GM21360 (cell line): ENCODE results near the gene METTL18.

Source experiments
- ATAC-seq: cut with Tn5 transposase; IDR thresholded peaks from one replicate; pipeline ENCODE4 v1.9.1; 2021; ENCODE audit warnings: mild to moderate bottlenecking, moderate library complexity; ENCODE audit not compliant: unreplicated experiment

The METTL18 gene

DNA sequence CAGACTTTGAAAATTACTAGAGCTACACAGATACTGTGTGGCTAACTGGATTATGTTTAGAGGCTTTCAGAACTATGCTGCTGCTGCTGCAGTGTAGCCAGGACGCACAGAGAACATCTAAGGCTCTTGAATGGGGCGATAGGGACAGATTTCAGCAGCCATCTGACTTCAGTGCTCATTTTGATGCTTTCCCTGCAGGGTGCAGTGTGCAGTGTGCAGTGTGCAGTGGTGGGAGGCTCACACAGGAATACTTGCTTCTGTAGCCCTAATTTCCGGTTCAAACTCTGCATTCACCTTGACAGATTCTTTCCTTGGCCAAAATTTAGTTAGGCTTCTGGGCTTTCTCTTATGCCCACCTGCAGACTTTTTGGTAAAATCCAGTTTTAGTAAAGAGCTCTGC is 7.7 kb downstream of the METTL18 start:
- ATAC-seq, result no peak

DNA sequence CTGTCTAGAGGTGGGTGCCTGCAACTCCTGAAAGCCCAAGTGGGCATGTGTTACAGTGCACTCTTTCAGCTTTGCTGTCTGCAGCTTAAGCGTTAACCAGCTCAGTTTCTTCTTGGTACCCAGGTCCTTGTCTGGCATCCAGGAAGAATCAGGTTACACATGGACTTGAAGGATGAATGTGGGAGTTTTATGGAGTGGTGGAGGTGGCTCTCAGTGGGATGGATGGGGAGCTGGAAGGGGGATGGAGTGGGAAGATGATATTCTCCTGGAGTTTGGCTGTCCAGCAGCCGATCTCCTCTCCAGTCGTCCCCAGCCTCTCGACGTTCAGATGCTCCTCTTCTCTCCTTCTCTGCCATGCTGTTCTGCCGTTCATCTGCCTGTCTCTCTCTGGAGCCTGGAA is 9.4 kb downstream of the METTL18 start:
- no peak for ATAC-seq

DNA sequence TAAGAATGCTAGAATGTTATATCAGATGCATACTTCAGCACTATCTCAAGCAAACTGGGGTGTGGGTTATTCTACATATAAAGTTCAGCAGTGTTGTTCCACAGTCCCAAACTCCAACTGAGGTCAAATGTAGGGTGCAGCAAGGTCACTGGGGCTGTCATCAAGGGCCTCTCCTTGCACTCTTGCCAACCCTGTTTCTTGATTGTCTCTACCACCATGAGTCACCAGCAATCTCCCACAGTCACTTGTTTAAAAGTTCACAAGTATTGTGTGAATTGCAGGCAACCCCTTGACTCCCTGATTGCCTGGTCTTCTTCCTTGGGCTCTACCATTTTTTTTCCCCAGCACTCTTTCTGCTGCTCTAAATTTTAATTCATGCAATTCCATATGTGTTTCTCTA is 10.6 kb downstream of the METTL18 start:
- ATAC-seq, result no peak

DNA sequence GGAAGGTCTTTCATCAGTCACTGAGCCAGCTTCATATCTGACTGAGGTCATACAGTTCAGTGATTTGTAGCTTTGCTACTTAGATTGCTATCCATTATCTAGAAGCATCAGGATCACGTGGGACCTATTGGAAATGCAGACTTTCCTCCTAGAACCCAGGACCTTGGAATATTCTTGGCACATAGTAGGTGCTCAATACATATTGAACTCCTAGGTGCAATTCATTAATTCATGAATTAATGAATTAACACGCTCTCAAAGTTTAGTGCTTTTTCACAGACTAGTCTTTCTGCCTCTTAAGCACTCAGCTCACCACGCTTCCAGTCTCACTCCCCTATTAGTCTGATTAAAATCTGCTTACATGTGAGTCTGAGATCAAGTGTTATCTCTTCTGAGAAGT is 12.1 kb downstream of the METTL18 start:
- ATAC-seq, result no peak

DNA sequence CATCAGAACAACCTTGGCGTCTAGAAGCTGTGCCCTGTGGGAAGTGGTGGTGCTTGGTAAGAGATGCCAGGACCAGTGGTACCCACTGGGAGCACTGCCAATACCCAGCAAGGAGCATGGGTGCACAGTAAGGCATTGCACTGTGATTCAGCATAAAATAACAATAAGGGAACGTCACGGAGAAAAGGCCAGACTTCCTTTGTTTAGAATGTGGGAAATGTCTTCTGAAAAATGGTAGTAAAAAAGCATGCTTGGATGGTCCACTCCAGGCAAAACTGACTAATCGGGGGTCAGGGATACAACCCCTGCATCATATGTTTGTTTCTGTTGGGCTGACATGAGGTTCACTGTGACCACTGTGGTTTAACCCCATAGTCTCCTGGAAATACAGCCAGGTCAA is 14.7 kb downstream of the METTL18 start:
- ATAC-seq, result no peak

DNA sequence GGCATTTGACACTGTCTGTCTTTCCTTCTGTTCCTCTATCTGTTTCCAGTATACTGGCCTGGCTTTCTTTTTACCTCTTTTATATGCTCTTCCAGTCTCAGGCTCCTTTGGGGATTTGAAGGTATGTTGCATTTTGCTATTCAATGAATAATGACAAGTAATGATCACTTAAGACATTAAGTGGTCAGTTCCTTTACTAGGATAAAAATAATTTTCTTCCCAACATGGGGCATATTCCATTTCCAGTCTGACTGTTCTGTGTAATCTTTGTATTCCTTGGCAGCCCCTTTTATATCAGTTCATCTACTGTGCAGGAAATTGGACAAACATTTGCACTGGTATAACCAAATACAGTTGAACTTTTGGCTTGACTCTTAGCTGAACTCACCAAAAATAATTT is 15.6 kb downstream of the METTL18 start:
- ATAC-seq, result no peak

DNA sequence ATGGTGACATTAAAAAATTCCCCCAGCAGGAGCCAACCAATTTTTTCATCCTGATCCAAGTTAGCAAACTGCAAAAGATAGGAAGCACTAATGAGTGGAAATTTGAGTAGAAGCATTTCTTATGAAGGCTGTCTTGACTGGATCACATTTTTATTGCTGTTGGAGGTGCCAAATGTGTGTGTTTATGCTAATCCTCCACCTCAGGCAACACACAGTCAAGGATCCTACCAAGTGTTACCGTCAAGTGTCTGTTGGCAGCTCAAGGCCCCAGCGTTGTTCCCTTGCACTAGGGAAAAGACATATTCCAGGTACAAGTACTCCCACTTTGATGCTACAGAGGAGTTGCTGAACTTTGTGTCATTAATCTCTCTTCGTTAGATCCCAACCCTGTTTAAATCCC is 18.3 kb downstream of the METTL18 start:
- no peak for ATAC-seq

DNA sequence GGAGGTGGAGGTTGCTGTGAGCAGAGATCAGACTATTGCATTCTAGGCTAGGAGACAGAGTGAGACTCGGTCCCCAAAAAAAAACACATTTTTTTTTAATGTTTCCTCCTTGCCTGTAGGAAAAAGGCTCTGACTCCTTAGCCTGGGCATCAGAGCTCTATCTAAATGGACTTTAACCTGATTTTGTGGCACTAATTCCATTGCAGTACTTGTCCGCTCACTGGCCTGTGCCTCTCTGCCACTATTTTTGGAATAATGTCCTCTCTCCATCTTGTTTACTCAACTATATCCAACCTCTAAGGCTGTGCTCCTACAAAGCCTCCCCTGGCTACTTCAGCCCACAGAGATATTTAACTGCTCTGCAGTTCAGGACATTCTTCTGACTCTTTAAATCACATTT is 26.5 kb downstream of the METTL18 start:
- ATAC-seq, result no peak

DNA sequence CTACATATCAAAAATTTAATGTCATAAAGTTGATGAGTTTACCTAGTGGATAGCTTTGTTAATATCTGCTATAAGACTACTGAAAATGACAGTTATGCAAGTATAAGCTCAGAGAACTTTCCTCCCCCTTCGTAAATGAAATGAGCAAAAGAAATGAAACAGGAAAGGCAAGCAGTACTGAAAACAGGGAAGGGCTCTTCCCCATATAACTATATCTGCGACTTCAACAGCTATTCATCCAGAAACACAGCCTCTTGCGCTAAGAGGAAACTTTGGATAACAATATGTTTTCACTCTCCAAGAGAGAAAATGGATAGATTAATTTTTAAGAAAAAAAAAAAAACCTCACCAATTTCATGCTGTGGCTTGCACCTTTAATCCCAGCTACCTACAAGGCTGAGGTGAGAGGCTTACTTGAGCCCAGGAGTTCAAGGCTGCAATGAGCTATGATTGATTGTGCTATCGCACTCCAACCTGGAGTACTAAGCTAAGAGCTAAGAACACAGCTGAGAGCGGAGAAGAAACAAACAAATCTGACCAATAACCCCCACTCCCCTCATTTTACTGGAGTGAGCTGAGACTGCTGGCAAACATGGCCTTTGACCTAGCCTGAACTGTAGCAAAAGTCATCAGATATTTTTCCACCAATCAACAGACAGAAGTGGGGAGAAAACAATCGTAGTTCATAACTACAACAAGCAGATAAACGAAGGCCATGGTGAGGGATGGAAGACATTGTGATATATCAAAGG is 29.0 kb downstream of the METTL18 start:
- no peak for ATAC-seq

DNA sequence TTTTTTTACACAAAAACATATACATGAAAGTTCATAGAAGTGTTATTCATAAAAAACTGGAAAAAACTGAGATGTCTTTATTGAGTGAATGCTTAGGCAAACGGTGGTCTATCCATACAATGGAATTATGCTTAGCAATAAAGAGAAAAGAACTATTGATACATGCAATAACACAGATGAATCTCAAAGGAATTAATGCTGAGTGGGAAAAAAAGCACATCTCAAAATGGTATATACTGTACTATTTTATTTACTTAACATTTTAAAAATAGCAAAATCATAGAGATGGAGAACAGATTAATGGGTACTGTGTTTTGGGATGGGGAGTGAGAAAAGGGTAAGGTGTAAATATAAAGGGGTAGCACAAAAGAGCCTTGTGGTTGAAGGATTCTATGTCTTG is 29.8 kb downstream of the METTL18 start:
- no peak for ATAC-seq

DNA sequence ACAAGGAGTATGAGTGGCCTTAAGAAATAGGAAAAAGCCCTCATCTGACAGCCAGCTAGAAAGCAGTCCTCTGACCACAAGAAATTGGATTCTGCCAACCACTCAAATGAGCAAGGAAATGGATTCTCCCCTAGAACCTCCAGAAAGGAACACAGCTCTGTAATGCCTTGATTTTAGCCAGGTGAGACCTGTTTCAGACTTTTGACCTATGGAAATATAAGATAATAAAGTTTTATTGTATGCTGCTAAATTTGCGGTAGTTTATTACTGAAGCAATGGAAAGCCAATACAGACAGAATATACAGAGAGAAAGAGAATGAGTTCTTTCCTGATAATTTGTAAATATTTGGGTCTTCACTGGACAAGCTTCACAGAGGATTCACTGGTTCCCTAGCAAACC is 32.0 kb downstream of the METTL18 start:
- ATAC-seq, result no peak

DNA sequence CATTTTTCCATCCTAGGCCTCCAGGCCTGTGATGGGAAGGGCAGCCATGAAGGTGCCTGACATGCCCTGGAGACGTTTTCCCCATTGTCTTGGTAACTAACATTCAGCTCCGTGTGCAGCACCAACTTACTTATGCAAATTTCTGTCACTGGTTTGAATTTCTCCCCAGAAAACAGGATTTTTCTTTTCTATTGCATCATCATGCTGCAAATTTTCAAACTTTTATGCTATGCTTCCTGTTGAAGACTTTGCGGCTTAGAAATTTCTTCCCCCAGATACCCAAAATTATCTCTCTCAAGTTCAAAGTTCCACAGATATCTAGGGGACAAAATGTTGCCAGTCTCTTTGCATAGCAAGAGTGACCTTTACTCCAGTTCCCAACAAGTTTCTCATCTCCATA is 35.7 kb downstream of the METTL18 start:
- ATAC-seq, result no peak

DNA sequence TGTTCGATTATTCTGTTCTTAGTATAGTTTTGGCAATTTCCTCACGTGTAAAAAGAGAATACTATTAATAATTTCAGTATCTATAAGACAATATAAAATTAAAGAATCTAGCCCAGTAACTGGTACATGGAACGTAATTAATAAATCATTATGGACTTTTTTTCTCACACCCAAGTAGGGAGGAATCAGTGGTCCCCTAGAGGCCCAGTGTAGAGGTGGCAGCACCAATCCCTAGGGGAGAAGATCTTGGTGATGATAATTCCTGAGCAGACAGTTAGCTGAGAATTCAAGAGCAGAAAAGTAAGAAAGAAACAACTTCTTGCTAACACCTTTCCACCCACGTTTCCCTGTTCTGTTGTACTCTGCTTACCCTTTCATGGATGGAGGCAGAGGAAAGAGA is 41.2 kb downstream of the METTL18 start:
- no peak for ATAC-seq

DNA sequence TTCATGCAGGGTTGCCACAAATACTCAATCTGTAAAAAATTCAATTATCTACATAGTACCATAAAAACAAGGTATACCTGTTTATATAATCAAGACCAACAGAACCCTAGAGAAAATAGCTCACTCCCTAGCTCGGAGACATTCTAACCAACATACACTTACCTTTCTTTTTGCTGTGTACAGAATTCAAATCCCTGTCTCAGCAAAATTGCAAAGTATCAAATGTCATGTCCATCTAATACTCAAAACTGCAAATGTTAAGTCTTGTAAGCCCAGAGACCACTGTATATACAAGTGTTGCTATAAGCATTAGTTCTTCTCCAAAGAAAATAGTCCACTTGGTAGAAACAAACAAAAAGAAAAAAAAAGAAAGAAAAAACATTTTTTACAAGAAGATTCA is 44.7 kb downstream of the METTL18 start:
- no peak for ATAC-seq

DNA sequence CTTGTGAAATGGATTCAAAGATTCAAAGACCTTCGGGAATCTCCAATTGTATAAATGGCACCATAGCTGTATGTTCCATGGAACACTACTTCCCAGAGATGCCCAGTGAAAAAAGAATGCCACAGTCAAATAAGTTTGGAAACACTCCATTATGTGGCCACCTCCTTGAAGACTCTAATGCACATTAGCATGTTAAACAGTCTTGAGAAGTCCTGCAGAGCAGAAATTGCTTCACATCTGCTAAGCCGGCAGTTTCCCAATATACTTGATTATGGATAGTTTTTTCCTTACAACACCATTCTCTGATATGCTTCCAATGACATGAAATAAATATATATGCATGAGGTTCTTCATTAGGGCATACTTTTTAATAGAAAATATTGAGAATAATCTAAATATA is 48.2 kb downstream of the METTL18 start:
- ATAC-seq, result no peak

DNA sequence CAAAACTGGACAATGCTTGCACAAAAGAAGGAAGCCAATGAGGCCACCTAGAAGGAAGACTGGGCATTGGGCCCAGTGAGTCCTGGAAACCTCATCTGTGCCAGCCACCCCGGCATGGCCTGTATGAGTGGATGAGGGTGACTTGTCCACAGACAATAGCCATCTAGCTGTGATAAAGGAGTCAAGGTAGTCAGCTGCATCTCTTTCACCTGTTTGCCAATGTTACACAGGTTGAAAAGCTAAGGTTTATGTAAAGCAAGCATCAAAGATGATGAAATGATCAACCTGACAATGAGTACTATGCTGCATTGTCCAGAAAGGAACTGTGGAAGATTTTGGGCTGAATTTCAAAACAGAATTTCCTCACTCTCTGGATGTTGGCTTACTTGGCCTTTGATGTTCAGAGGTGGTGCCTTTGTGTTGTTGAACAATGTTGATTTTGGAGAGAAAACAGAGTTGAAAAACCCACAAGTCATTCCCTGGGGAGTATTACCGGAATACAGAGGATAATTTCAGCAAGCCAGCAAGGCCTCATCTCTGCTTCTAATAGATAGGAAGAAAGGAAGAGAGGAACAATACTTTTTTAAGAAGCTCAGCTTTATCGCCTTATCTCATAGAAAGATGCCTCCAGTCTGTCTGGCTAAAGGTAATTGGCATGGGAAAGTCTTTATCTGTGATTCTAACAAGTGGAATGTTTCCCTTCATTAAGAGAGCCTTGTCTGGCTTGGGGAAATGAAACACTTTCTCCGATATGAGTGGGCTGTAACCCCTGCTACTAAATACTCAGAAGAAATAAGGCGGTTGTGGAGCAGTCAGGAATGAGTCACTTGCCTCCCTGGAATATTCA is 49.5 kb downstream of the METTL18 start:
- no peak for ATAC-seq
